ENCODE data around the gene GPD2. TPM values are rescaled to one million over a fixed set of nuclear protein-coding genes. Genes with fewer than 3 reads are reported as not detected.

The GPD2 gene
- total and polyA plus RNA-seq, 2 of the 13 experiments (the other 11 are each of a cell fraction or from before 2014, with no cell fraction given): not detected

DNA sequence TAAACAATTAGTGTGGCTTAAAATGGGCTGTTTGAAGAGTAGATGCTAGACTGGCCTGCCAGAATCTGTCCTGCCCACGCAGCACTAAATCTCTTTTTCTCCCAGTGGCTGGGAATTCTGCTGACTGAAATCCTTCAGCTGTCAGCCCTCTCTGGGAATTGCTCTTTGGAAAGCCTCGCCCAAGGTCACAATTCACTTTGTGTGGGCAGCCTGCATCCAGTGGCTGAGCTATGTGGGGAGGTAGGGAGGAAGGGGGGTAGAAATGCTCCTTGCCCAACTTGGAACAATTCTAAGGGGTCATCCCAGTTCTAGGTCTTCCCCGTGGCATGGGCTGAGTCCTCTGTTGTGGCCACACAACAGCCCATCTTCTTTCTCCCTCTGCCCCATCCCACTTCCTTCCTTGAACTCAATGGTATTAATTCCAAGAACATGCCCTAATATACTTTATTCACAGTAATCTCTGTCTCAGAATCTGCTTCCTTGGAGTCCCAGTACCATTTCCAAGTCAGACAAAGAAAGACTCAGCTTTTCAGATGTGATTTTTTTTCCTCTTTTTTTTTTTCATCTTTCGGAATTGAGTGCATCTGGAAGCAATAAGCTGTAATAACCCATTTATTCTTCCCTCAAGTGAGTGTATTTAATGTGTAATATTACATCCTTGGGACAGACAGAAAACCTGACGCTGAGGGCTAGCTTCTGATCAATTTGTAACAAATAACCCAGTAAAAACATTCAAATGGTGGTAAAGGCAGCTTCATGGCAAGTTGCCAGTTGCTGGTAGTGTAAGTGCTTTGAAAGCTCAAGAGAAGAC is 189.4 kb downstream of the GPD2 start (continued):
- TF ChIP-seq HMGXB4 (CRISPR knock-in tag; IDR thresholded peaks at IDR 0.05; ENCODE audit: borderline replicate concordance in 1 of 2, low read depth in 1 of 2) (no peak), ZNF333 (CRISPR knock-in tag; IDR thresholded peaks at IDR 0.05; ENCODE audit: borderline replicate concordance) (no peak), FIP1L1 (IDR thresholded peaks at IDR 0.05; ENCODE audit: borderline replicate concordance, insufficient read depth, low read depth, low read length) (no peak), NR1H2 (CRISPR knock-in tag; IDR thresholded peaks at IDR 0.05; ENCODE audit: borderline replicate concordance, low read depth) (no peak)
- TF ChIP-seq, protein P1, sequence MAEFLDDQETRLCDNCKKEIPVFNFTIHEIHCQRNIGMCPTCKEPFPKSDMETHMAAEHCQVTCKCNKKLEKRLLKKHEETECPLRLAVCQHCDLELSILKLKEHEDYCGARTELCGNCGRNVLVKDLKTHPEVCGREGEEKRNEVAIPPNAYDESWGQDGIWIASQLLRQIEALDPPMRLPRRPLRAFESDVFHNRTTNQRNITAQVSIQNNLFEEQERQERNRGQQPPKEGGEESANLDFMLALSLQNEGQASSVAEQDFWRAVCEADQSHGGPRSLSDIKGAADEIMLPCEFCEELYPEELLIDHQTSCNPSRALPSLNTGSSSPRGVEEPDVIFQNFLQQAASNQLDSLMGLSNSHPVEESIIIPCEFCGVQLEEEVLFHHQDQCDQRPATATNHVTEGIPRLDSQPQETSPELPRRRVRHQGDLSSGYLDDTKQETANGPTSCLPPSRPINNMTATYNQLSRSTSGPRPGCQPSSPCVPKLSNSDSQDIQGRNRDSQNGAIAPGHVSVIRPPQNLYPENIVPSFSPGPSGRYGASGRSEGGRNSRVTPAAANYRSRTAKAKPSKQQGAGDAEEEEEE (CRISPR knock-in tag; IDR thresholded peaks at IDR 0.05; ENCODE audit: borderline replicate concordance): no peak
- TF ChIP-seq, protein P2, sequence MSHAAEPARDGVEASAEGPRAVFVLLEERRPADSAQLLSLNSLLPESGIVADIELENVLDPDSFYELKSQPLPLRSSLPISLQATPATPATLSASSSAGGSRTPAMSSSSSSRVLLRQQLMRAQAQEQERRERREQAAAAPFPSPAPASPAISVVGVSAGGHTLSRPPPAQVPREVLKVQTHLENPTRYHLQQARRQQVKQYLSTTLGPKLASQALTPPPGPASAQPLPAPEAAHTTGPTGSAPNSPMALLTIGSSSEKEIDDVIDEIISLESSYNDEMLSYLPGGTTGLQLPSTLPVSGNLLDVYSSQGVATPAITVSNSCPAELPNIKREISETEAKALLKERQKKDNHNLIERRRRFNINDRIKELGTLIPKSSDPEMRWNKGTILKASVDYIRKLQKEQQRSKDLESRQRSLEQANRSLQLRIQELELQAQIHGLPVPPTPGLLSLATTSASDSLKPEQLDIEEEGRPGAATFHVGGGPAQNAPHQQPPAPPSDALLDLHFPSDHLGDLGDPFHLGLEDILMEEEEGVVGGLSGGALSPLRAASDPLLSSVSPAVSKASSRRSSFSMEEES (CRISPR knock-in tag; IDR thresholded peaks at IDR 0.05): no peak
